ENCODE results near the gene CDKN2B. TPM values are rescaled to one million over a fixed set of nuclear protein-coding genes. Genes with fewer than 3 reads are reported as not detected.

Gene CDKN2B
- total and polyA plus RNA-seq, 3 experiments from 2014 or later: 0.09 to 0.16 TPM; not detected in 1

- no peaks in the 10 kb centered on the region for H3K27me3 ChIP-seq (ENCODE audit: insufficient read depth, low read length, poor library complexity, severe bottlenecking)
- ChIA-PET CTCF (interaction anchor here (0.9 to 2.5 kb wide), 3 partner anchors 42 to 240 kb away, joined by 3 to 6 read pairs (median 4); no protein-coding TSS in a partner anchor), POLR2A (no interaction called here)
- Mint-ChIP-seq H3K4me1 (peaks cover 19 to 44% (median 40%) of the 10 kb centered on the region in 3 donors), H3K9me3 (no peaks in the 10 kb centered on the region), H3K27ac (peak overlapping the region in 7 of 8 donors; percentile 24 to 84 (median 61)), H3K27me3 (no peaks in the 10 kb centered on the region), H3K4me3 (peak overlapping the region in 6 of 7 donors; percentile 52 to 70 (median 58)), H3K36me3 (peaks cover 0 to 7% (median 2%) of the 10 kb centered on the region in 3 donors)
- H3K36me3 ChIP-seq (ENCODE audit: insufficient read depth, low read length): no peaks in the 10 kb centered on the region
- no peak overlapping the region for H3K4me3 ChIP-seq (ENCODE audit: low read length)
- no peak overlapping the region for H3K27ac ChIP-seq (ENCODE audit: low read depth, low read length)
- H3K9me3 ChIP-seq (ENCODE audit: low read length): no peaks in the 10 kb centered on the region
- peak in 2 of 5 donors; percentile 9 to 22 for DNase-seq
- peaks cover 32% of the 10 kb centered on the region for H3K4me1 ChIP-seq (ENCODE audit: insufficient read depth, low read length)
Observed at GRCh38 chr9:22050924-22051323, 41.8 kb upstream of the CDKN2B start.

GRCh38 chr9:22049411-22049810, 40.3 kb upstream of the CDKN2B start:
- Mint-ChIP-seq H3K36me3 (no peaks in the 10 kb centered on the region), H3K27me3 (peaks cover 0 to 5% of the 10 kb centered on the region in 2 donors), H3K27ac (peak overlapping the region in 1 of 8 donors; percentile 89), H3K4me1 (peaks cover 22 to 49% (median 45%) of the 10 kb centered on the region in 3 donors), H3K4me3 (no peak overlapping the region), H3K9me3 (no peaks in the 10 kb centered on the region)
- ChIA-PET CTCF (interaction anchor here (0.6 to 1.3 kb wide), 2 partner anchors 41 to 236 kb away, joined by 4 read pairs; partner anchors contain the start of gene CDKN2B), POLR2A (no interaction called here)
- H3K27me3 ChIP-seq (ENCODE audit: insufficient read depth, low read length, poor library complexity, severe bottlenecking): no peaks in the 10 kb centered on the region
- no peaks in the 10 kb centered on the region for H3K9me3 ChIP-seq (ENCODE audit: low read length)
- peaks cover 32% of the 10 kb centered on the region for H3K4me1 ChIP-seq (ENCODE audit: insufficient read depth, low read length)
- H3K36me3 ChIP-seq (ENCODE audit: insufficient read depth, low read length): no peaks in the 10 kb centered on the region
- no peak overlapping the region for H3K4me3 ChIP-seq (ENCODE audit: low read length)
- no peak overlapping the region for H3K27ac ChIP-seq (ENCODE audit: low read depth, low read length)
- no peak for DNase-seq

GRCh38 chr9:22047596-22047995, 38.5 kb upstream of the CDKN2B start:
- peaks cover 21% of the 10 kb centered on the region for H3K4me1 ChIP-seq (ENCODE audit: insufficient read depth, low read length)
- POLR2A ChIA-PET: no interaction called here
- H3K27ac ChIP-seq (ENCODE audit: low read depth, low read length): no peak overlapping the region
- H3K36me3 Mint-ChIP-seq: no peaks in the 10 kb centered on the region
- H3K27me3 ChIP-seq (ENCODE audit: insufficient read depth, low read length, poor library complexity, severe bottlenecking): no peaks in the 10 kb centered on the region
- H3K27me3 Mint-ChIP-seq: peaks cover 0 to 5% of the 10 kb centered on the region in 2 donors
- no peak overlapping the region for H3K4me3 ChIP-seq (ENCODE audit: low read length)
- H3K9me3 ChIP-seq (ENCODE audit: low read length): no peaks in the 10 kb centered on the region
- H3K36me3 ChIP-seq (ENCODE audit: insufficient read depth, low read length): no peaks in the 10 kb centered on the region
- H3K9me3 Mint-ChIP-seq: no peaks in the 10 kb centered on the region
- DNase-seq: no peak
- peaks cover 19 to 37% (median 35%) of the 10 kb centered on the region in 3 donors for H3K4me1 Mint-ChIP-seq
- CTCF ChIA-PET: interaction anchor here (0.7 to 2.5 kb wide), 5 partner anchors 9 to 234 kb away, joined by 3 to 9 read pairs (median 4); partner anchors contain the start of gene CDKN2B
- no peak overlapping the region for H3K4me3 Mint-ChIP-seq
- H3K27ac Mint-ChIP-seq: no peak overlapping the region

GRCh38 chr9:22046243-22046885, 37.3 kb upstream of the CDKN2B start:
- H3K4me1 Mint-ChIP-seq: peaks cover 11 to 27% (median 23%) of the 10 kb centered on the region in 3 donors
- peaks cover 9% of the 10 kb centered on the region for H3K4me1 ChIP-seq (ENCODE audit: insufficient read depth, low read length)
- no peak for DNase-seq
- no peak overlapping the region for H3K4me3 ChIP-seq (ENCODE audit: low read length)
- H3K27ac ChIP-seq (ENCODE audit: low read depth, low read length): no peak overlapping the region
- POLR2A ChIA-PET: interaction anchor here (0.5 kb wide), 1 partner anchor 19 kb away, joined by 3 read pairs; no protein-coding TSS in a partner anchor
- H3K27me3 ChIP-seq (ENCODE audit: insufficient read depth, low read length, poor library complexity, severe bottlenecking): no peaks in the 10 kb centered on the region
- H3K4me3 Mint-ChIP-seq: no peak overlapping the region
- peaks cover 0 to 5% of the 10 kb centered on the region in 2 donors for H3K27me3 Mint-ChIP-seq
- CTCF ChIA-PET: interaction anchor here (1.3 to 2.5 kb wide), 2 partner anchors 38 to 233 kb away, joined by 5 to 9 read pairs; partner anchors contain the start of gene CDKN2B
- no peaks in the 10 kb centered on the region for H3K36me3 Mint-ChIP-seq
- H3K9me3 Mint-ChIP-seq: no peaks in the 10 kb centered on the region
- H3K27ac Mint-ChIP-seq: no peak overlapping the region
- H3K36me3 ChIP-seq (ENCODE audit: insufficient read depth, low read length): no peaks in the 10 kb centered on the region
- no peaks in the 10 kb centered on the region for H3K9me3 ChIP-seq (ENCODE audit: low read length)

DNA sequence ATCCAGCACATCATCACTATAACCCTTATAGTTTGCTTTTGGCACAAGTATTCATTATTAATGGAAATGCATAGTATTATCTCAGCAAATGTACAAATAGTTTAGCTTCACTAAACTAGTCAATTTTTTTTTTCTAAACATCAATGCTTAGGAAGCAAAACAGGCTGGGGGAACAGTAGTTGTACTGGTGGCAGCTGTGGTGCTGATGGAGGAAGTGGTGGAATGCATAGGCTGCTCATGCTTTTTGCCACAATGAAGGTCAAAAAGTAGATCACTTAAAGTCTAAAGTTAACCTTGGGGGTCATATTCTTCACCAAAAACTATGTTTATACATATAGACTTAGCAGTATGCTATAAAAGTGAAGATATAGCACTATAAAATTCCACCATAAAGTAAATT, 36.3 kb upstream of the CDKN2B start:
- no peak for DNase-seq
- no peak overlapping the region for H3K27ac ChIP-seq (ENCODE audit: low read depth, low read length)
- Mint-ChIP-seq H3K27me3 (peaks cover 0 to 5% of the 10 kb centered on the region in 2 donors), H3K4me3 (no peak overlapping the region), H3K9me3 (no peaks in the 10 kb centered on the region), H3K4me1 (peaks cover 3 to 25% (median 21%) of the 10 kb centered on the region in 3 donors), H3K36me3 (no peaks in the 10 kb centered on the region), H3K27ac (no peak overlapping the region)
- no peaks in the 10 kb centered on the region for H3K36me3 ChIP-seq (ENCODE audit: insufficient read depth, low read length)
- CTCF ChIA-PET: interaction anchor here (1.3 kb wide), 1 partner anchor 37 kb away, joined by 5 read pairs; the partner anchor contains the start of gene CDKN2B
- H3K4me1 ChIP-seq (ENCODE audit: insufficient read depth, low read length): no peaks in the 10 kb centered on the region
- no peaks in the 10 kb centered on the region for H3K9me3 ChIP-seq (ENCODE audit: low read length)
- POLR2A ChIA-PET: no interaction called here
- no peak overlapping the region for H3K4me3 ChIP-seq (ENCODE audit: low read length)
- H3K27me3 ChIP-seq (ENCODE audit: insufficient read depth, low read length, poor library complexity, severe bottlenecking): no peaks in the 10 kb centered on the region

DNA sequence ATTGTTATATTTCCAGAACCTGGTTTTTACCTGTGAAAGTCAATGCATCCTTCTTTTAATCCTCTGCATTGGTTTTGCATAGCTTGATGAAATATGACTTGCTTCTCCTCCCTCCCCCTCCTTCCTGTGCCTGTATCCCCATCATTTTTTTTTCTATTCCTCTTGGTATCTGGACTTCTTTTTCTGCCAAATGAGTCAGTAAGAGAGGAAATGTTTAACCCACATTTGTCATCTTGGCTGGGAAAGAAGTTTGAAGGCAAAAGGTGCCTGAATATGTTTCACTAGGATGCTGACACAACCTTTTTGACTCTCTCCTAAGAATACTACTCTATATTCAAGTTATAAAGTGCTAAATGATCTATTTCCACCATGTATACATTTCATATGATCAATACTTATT, 35.5 kb upstream of the CDKN2B start:
- Histone ChIP-seq H3K27ac (ENCODE audit: low read depth, low read length) (no peak overlapping the region), H3K27me3 (ENCODE audit: insufficient read depth, low read length, poor library complexity, severe bottlenecking) (no peaks in the 10 kb centered on the region), H3K4me1 (ENCODE audit: insufficient read depth, low read length) (no peaks in the 10 kb centered on the region), H3K4me3 (ENCODE audit: low read length) (no peak overlapping the region), H3K9me3 (ENCODE audit: low read length) (no peaks in the 10 kb centered on the region), H3K36me3 (ENCODE audit: insufficient read depth, low read length) (no peaks in the 10 kb centered on the region)
- ChIA-PET CTCF (no interaction called here), POLR2A (no interaction called here)
- Mint-ChIP-seq H3K4me1 (peaks cover 3 to 25% (median 20%) of the 10 kb centered on the region in 3 donors), H3K36me3 (no peaks in the 10 kb centered on the region), H3K27me3 (peaks cover 0 to 5% of the 10 kb centered on the region in 2 donors), H3K4me3 (no peak overlapping the region), H3K9me3 (no peaks in the 10 kb centered on the region), H3K27ac (no peak overlapping the region)
- no peak for DNase-seq

DNA sequence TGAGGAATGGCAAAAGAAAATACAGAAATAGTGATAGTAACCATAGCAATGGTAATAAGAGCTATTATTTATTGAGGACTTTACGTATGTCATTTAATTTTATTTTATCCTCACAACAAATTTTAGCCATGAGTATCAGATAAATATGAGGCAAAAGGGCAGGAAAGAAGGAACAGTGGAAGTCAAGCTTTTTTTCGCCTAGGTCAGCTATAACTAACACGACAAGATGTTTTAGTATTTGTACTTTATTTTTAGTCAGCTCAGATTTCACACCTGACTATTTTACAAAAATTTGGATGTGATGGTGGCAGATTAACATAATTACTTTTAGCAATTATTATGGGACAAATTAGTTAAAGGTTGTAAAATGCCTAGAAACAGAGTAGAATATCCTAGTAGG, 34.8 kb upstream of the CDKN2B start:
- no peak overlapping the region for H3K27ac ChIP-seq (ENCODE audit: low read depth, low read length)
- H3K27me3 Mint-ChIP-seq: peaks cover 0 to 5% of the 10 kb centered on the region in 2 donors
- no peaks in the 10 kb centered on the region for H3K4me1 ChIP-seq (ENCODE audit: insufficient read depth, low read length)
- H3K4me1 Mint-ChIP-seq: peaks cover 3 to 25% (median 20%) of the 10 kb centered on the region in 3 donors
- ChIA-PET CTCF (interaction anchor here (0.8 kb wide), 1 partner anchor 230 kb away, joined by 3 read pairs; no protein-coding TSS in a partner anchor), POLR2A (no interaction called here)
- H3K9me3 Mint-ChIP-seq: no peaks in the 10 kb centered on the region
- H3K27ac Mint-ChIP-seq: no peak overlapping the region
- no peaks in the 10 kb centered on the region for H3K9me3 ChIP-seq (ENCODE audit: low read length)
- H3K4me3 Mint-ChIP-seq: no peak overlapping the region
- no peaks in the 10 kb centered on the region for H3K27me3 ChIP-seq (ENCODE audit: insufficient read depth, low read length, poor library complexity, severe bottlenecking)
- no peaks in the 10 kb centered on the region for H3K36me3 ChIP-seq (ENCODE audit: insufficient read depth, low read length)
- no peak overlapping the region for H3K4me3 ChIP-seq (ENCODE audit: low read length)
- H3K36me3 Mint-ChIP-seq: no peaks in the 10 kb centered on the region
- DNase-seq: no peak

DNA sequence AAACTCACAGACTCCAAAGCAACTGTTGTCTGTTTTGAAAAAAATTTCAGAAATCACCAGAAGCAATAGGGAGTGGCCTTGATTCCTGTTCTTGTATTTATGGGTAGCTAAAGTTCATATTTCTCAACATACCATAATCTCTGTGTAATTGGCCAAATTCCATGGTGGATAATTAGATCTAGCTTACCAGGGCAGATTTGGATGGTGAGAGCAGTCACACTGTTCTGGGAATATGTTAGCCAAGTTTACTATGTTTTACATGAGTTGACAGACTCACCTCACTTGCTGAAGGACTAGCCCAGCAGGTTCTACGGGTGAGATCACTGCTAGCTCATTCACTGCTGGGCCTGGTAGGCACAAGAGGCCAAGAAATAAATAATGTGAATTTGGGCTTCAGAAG, 32.7 kb upstream of the CDKN2B start:
- no peaks in the 10 kb centered on the region for H3K36me3 ChIP-seq (ENCODE audit: insufficient read depth, low read length)
- H3K4me1 ChIP-seq (ENCODE audit: insufficient read depth, low read length): no peaks in the 10 kb centered on the region
- Mint-ChIP-seq H3K9me3 (no peaks in the 10 kb centered on the region), H3K4me1 (peaks cover 3 to 21% (median 20%) of the 10 kb centered on the region in 3 donors), H3K4me3 (no peak overlapping the region), H3K27me3 (peaks cover 0 to 5% of the 10 kb centered on the region in 2 donors), H3K36me3 (peaks cover 0 to 2% (median 0%) of the 10 kb centered on the region in 3 donors), H3K27ac (peak overlapping the region in 1 of 8 donors; percentile 12)
- CTCF ChIA-PET: interaction anchor here (1.3 kb wide), 2 partner anchors 228 to 230 kb away, joined by 3 to 7 read pairs; no protein-coding TSS in a partner anchor
- no peak overlapping the region for H3K27ac ChIP-seq (ENCODE audit: low read depth, low read length)
- no peak overlapping the region for H3K4me3 ChIP-seq (ENCODE audit: low read length)
- no peak for DNase-seq
- POLR2A ChIA-PET: no interaction called here
- H3K9me3 ChIP-seq (ENCODE audit: low read length): no peaks in the 10 kb centered on the region
- H3K27me3 ChIP-seq (ENCODE audit: insufficient read depth, low read length, poor library complexity, severe bottlenecking): no peaks in the 10 kb centered on the region

Measured in CD8-positive, alpha-beta memory T cell (primary cell).